Breast epithelium (tissue), 3 donors: ENCODE results near the gene KLK8.

ENCODE experiments used
- POLR2AphosphoS5 ChIP-seq, 3 donors: sonication (generic); formaldehyde crosslinking; IDR thresholded peaks; one replicate each; pipeline ENCODE4 v1.6.1; 2017; ENCODE audit warnings: antibody characterized with exemption in 3 of 3
- TF ChIP-seq, protein P1 (sequence below), 3 donors: fragments of 450-650 bp; IDR thresholded peaks; one replicate each; pipeline ENCODE4 v1.5.1; 2016 to 2017; ENCODE audit warnings: antibody characterized with exemption in 3 of 3, mild to moderate bottlenecking in 3 of 3, moderate library complexity in 3 of 3

GRCh38 chr19:50994129-50994528, 7.3 kb downstream of the KLK8 start:
- TF ChIP-seq, protein P1, sequence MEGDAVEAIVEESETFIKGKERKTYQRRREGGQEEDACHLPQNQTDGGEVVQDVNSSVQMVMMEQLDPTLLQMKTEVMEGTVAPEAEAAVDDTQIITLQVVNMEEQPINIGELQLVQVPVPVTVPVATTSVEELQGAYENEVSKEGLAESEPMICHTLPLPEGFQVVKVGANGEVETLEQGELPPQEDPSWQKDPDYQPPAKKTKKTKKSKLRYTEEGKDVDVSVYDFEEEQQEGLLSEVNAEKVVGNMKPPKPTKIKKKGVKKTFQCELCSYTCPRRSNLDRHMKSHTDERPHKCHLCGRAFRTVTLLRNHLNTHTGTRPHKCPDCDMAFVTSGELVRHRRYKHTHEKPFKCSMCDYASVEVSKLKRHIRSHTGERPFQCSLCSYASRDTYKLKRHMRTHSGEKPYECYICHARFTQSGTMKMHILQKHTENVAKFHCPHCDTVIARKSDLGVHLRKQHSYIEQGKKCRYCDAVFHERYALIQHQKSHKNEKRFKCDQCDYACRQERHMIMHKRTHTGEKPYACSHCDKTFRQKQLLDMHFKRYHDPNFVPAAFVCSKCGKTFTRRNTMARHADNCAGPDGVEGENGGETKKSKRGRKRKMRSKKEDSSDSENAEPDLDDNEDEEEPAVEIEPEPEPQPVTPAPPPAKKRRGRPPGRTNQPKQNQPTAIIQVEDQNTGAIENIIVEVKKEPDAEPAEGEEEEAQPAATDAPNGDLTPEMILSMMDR (IDR thresholded peaks at IDR 0.05) = no peak
- TF ChIP-seq POLR2AphosphoS5 (IDR thresholded peaks at IDR 0.05) = no peak
